HEK293 (cell line): Measurements from ENCODE around the gene RPS27.

Source experiments
- CTCF ChIA-PET: fragments of 350-600 bp; formaldehyde crosslinking; extraction: SDS; loops from one replicate; lab custom pipeline; 2021; ENCODE audit warnings: antibody characterized with exemption; lab: Yijun Ruan, JAX
- POLR2A ChIA-PET: fragments of 300-600 bp; formaldehyde crosslinking; extraction: SDS; loops from one replicate; lab custom pipeline; 2020; ENCODE audit warnings: antibody characterized with exemption, inconsistent platforms; lab: Yijun Ruan, JAX
- H3K27ac ChIP-seq: fragments of 200-500 bp; sonication (Bioruptor generic); 2 replicates; pipeline ENCODE4 v1.5.1; 2014; ENCODE audit warnings: low read depth, low read length, control low read depth, inconsistent platforms; ENCODE audit errors: extremely low read depth
- H3K36me3 ChIP-seq, 2 experiments: fragments of 200-500 bp in 1 of 2; sonication (Bioruptor generic) in 1 of 2; 1 replicate in 1 of 2; 2 replicates in 1 of 2; pipeline ENCODE4 v1.5.1; 2014 to 2017; ENCODE audit warnings: inconsistent platforms in 2 of 2, low read length in 2 of 2; ENCODE audit not compliant: control insufficient read depth in 2 of 2, insufficient read depth in 1 of 2
- H3K4me1 ChIP-seq: fragments of 200-500 bp; sonication (Bioruptor generic); 2 replicates; pipeline ENCODE4 v1.5.1; 2014; ENCODE audit warnings: mild to moderate bottlenecking, low read length, inconsistent platforms; ENCODE audit not compliant: control insufficient read depth, insufficient read depth
- H3K4me3 ChIP-seq: 2 replicates; pipeline ENCODE4 v1.5.1; 2011; ENCODE audit warnings: low read depth, mild to moderate bottlenecking, control low read depth, low read length, moderate library complexity
- H3K9me3 ChIP-seq: fragments of 200-500 bp; sonication (Bioruptor generic); 2 replicates; pipeline ENCODE4 v1.5.1; 2014; ENCODE audit warnings: low read depth, low read length, inconsistent platforms; ENCODE audit not compliant: control insufficient read depth, insufficient read depth
- AEBP2 ChIP-seq: fragments of 450-650 bp; formaldehyde crosslinking; IDR thresholded peaks from 2 replicates; pipeline ENCODE4 v1.5.1; 2016; ENCODE audit warnings: missing biosample characterization, missing genetic modification characterization, borderline replicate concordance
- GLIS1 ChIP-seq: fragments of 450-650 bp; formaldehyde crosslinking; IDR thresholded peaks from 2 replicates; pipeline ENCODE4 v1.5.1; 2016; ENCODE audit warnings: missing biosample characterization, missing genetic modification characterization
- MEIS1 ChIP-seq: sonication (generic); formaldehyde crosslinking; IDR thresholded peaks from 2 replicates; pipeline ENCODE4 v1.8.1; 2022; ENCODE audit warnings: missing genetic modification reagents, mild to moderate bottlenecking, borderline replicate concordance
- TRIM28 ChIP-seq: IDR thresholded peaks from 2 replicates; pipeline ENCODE4 v1.6.1; 2011; ENCODE audit warnings: low read length, control low read depth, borderline replicate concordance
- ZFHX2 ChIP-seq: fragments of 450-650 bp; formaldehyde crosslinking; conservative IDR thresholded peaks from 2 replicates; pipeline ENCODE4 v1.5.1; 2016; ENCODE audit warnings: missing biosample characterization, missing genetic modification characterization
- ZNF140 ChIP-seq: fragments of 450-650 bp; formaldehyde crosslinking; IDR thresholded peaks from 2 replicates; pipeline ENCODE4 v1.5.1; 2016; ENCODE audit warnings: missing biosample characterization, missing genetic modification characterization
- ZNF155 ChIP-seq: fragments of 450-650 bp; formaldehyde crosslinking; IDR thresholded peaks from 2 replicates; pipeline ENCODE4 v1.5.1; 2016; ENCODE audit warnings: missing biosample characterization, missing genetic modification characterization
- ZNF223 ChIP-seq: fragments of 450-650 bp; formaldehyde crosslinking; IDR thresholded peaks from 2 replicates; pipeline ENCODE4 v1.5.1; 2016; ENCODE audit warnings: missing biosample characterization, missing genetic modification characterization
- ZNF24 ChIP-seq: fragments of 450-650 bp; formaldehyde crosslinking; IDR thresholded peaks from 2 replicates; pipeline ENCODE4 v1.5.1; 2016; ENCODE audit warnings: missing biosample characterization, missing genetic modification characterization
- ZNF280D ChIP-seq: fragments of 450-650 bp; formaldehyde crosslinking; IDR thresholded peaks from 2 replicates; pipeline ENCODE4 v1.5.1; 2016; ENCODE audit warnings: missing biosample characterization, missing genetic modification characterization
- ZNF391 ChIP-seq: fragments of 450-650 bp; formaldehyde crosslinking; IDR thresholded peaks from 2 replicates; pipeline ENCODE4 v1.5.1; 2016; ENCODE audit warnings: low read depth, missing biosample characterization, missing genetic modification characterization, borderline replicate concordance
- ZNF473 ChIP-seq: fragments of 450-650 bp; formaldehyde crosslinking; IDR thresholded peaks from 2 replicates; pipeline ENCODE4 v1.5.1; 2017; ENCODE audit warnings: missing biosample characterization, missing genetic modification characterization
- ZNF521 ChIP-seq: fragments of 450-650 bp; formaldehyde crosslinking; IDR thresholded peaks from 2 replicates; pipeline ENCODE4 v1.5.1; 2017; ENCODE audit warnings: missing biosample characterization, mild to moderate bottlenecking, missing genetic modification characterization
- ZNF544 ChIP-seq: fragments of 450-650 bp; formaldehyde crosslinking; IDR thresholded peaks from 2 replicates; pipeline ENCODE4 v1.5.0; 2017; ENCODE audit warnings: missing biosample characterization, missing genetic modification characterization
- ZNF585B ChIP-seq: fragments of 450-650 bp; formaldehyde crosslinking; IDR thresholded peaks from 2 replicates; pipeline ENCODE4 v1.5.1; 2016; ENCODE audit warnings: missing biosample characterization, missing genetic modification characterization
- ZNF610 ChIP-seq: fragments of 450-650 bp; formaldehyde crosslinking; IDR thresholded peaks from 2 replicates; pipeline ENCODE4 v1.5.1; 2016; ENCODE audit warnings: missing biosample characterization, missing genetic modification characterization, borderline replicate concordance
- ZNF670 ChIP-seq: fragments of 450-650 bp; formaldehyde crosslinking; IDR thresholded peaks from 2 replicates; pipeline ENCODE4 v1.5.1; 2016; ENCODE audit warnings: missing biosample characterization, missing genetic modification characterization, low read depth
- ZNF843 ChIP-seq: fragments of 450-650 bp; formaldehyde crosslinking; IDR thresholded peaks from 2 replicates; pipeline ENCODE4 v1.5.1; 2016; ENCODE audit warnings: missing biosample characterization, missing genetic modification characterization
- TF ChIP-seq, protein P1 (sequence below): fragments of 450-650 bp; formaldehyde crosslinking; IDR thresholded peaks from 2 replicates; pipeline ENCODE4 v1.5.1; 2016; ENCODE audit warnings: missing biosample characterization, missing genetic modification characterization
- TF ChIP-seq, protein P2 (sequence below): fragments of 450-650 bp; formaldehyde crosslinking; IDR thresholded peaks from 2 replicates; pipeline ENCODE4 v1.5.0; 2017; ENCODE audit warnings: missing biosample characterization, missing genetic modification characterization, borderline replicate concordance
- TF ChIP-seq, protein P3 (sequence below): fragments of 450-650 bp; formaldehyde crosslinking; IDR thresholded peaks from 2 replicates; pipeline ENCODE4 v1.5.1; 2016; ENCODE audit warnings: missing biosample characterization, missing genetic modification characterization, low read depth
- TF ChIP-seq, protein P4 (sequence below): fragments of 450-650 bp; IDR thresholded peaks from 2 replicates; pipeline ENCODE4 v1.5.1; 2018; ENCODE audit warnings: missing biosample characterization, missing genetic modification characterization

The RPS27 gene

GRCh38 chr1:153985341-153985912, 5.1 kb upstream of the RPS27 start (continued):
- no peak for TF ChIP-seq ZNF473 (tag by site-specific recombination)
- TF ChIP-seq, protein P1, sequence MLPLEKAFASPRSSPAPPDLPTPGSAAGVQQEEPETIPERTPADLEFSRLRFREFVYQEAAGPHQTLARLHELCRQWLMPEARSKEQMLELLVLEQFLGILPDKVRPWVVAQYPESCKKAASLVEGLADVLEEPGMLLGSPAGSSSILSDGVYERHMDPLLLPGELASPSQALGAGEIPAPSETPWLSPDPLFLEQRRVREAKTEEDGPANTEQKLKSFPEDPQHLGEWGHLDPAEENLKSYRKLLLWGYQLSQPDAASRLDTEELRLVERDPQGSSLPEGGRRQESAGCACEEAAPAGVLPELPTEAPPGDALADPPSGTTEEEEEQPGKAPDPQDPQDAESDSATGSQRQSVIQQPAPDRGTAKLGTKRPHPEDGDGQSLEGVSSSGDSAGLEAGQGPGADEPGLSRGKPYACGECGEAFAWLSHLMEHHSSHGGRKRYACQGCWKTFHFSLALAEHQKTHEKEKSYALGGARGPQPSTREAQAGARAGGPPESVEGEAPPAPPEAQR (tag by site-specific recombination): no peak
- no peak for TF ChIP-seq ZNF223 (tag by site-specific recombination)
- no peak for TF ChIP-seq ZNF610 (tag by site-specific recombination)
- no peak for TF ChIP-seq ZNF24
- no peak for TF ChIP-seq ZNF155 (tag by site-specific recombination)
- peak; percentile 15; the same call in 1 of the 2 replicates for TF ChIP-seq ZNF280D (tag by site-specific recombination)
- TF ChIP-seq, protein P2, sequence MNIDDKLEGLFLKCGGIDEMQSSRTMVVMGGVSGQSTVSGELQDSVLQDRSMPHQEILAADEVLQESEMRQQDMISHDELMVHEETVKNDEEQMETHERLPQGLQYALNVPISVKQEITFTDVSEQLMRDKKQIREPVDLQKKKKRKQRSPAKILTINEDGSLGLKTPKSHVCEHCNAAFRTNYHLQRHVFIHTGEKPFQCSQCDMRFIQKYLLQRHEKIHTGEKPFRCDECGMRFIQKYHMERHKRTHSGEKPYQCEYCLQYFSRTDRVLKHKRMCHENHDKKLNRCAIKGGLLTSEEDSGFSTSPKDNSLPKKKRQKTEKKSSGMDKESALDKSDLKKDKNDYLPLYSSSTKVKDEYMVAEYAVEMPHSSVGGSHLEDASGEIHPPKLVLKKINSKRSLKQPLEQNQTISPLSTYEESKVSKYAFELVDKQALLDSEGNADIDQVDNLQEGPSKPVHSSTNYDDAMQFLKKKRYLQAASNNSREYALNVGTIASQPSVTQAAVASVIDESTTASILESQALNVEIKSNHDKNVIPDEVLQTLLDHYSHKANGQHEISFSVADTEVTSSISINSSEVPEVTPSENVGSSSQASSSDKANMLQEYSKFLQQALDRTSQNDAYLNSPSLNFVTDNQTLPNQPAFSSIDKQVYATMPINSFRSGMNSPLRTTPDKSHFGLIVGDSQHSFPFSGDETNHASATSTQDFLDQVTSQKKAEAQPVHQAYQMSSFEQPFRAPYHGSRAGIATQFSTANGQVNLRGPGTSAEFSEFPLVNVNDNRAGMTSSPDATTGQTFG (tag by site-specific recombination): no peak
- TF ChIP-seq ZNF843 (tag by site-specific recombination): no peak
- TF ChIP-seq, protein P3, sequence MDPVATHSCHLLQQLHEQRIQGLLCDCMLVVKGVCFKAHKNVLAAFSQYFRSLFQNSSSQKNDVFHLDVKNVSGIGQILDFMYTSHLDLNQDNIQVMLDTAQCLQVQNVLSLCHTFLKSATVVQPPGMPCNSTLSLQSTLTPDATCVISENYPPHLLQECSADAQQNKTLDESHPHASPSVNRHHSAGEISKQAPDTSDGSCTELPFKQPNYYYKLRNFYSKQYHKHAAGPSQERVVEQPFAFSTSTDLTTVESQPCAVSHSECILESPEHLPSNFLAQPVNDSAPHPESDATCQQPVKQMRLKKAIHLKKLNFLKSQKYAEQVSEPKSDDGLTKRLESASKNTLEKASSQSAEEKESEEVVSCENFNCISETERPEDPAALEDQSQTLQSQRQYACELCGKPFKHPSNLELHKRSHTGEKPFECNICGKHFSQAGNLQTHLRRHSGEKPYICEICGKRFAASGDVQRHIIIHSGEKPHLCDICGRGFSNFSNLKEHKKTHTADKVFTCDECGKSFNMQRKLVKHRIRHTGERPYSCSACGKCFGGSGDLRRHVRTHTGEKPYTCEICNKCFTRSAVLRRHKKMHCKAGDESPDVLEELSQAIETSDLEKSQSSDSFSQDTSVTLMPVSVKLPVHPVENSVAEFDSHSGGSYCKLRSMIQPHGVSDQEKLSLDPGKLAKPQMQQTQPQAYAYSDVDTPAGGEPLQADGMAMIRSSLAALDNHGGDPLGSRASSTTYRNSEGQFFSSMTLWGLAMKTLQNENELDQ: no peak
- 0 out of 2 replicates have a peak, but pooled peaks have one; percentile 5 for TF ChIP-seq ZFHX2 (tag by site-specific recombination)
- no peak for TF ChIP-seq ZNF544
- TF ChIP-seq MEIS1: no peak
- no peak for TF ChIP-seq ZNF391 (tag by site-specific recombination)
- TF ChIP-seq ZNF140 (tag by site-specific recombination): no peak

- H3K27ac ChIP-seq: peak within 1 kb of the TSS; percentile 68
- H3K4me1 ChIP-seq: peaks cover 8% of the 10 kb centered on the region; the same call in 1 of the 2 replicates
- POLR2A ChIA-PET: interaction anchor here (0.6 to 6.3 kb wide), 10 partner anchors 9 to 327 kb away, joined by 3 to 114 read pairs (median 4); partner anchors contain the start of genes CREB3L4, CRTC2, DENND4B and INTS3
- no peaks in the 10 kb centered on the region for H3K9me3 ChIP-seq
- CTCF ChIA-PET: interaction anchor here (0.6 to 4.3 kb wide), 54 partner anchors 8 to 675 kb away, joined by 3 to 46 read pairs (median 5); partner anchors contain the start of genes CHTOP, CREB3L4, CRTC2 and DENND4B
- H3K4me3 ChIP-seq: peak within 1 kb of the TSS; percentile 59
- peaks cover 7 to 32% of the 10 kb centered on the region in 2 experiments for H3K36me3 ChIP-seq
- TF ChIP-seq TRIM28 (no peak), AEBP2 (tag by site-specific recombination) (no peak), ZNF585B (tag by site-specific recombination) (no peak), ZNF521 (tag by site-specific recombination) (no peak), ZNF670 (tag by site-specific recombination) (no peak), GLIS1 (tag by site-specific recombination) (0 out of 2 replicates have a peak, but pooled peaks have one; percentile 16)
- TF ChIP-seq, protein P4, sequence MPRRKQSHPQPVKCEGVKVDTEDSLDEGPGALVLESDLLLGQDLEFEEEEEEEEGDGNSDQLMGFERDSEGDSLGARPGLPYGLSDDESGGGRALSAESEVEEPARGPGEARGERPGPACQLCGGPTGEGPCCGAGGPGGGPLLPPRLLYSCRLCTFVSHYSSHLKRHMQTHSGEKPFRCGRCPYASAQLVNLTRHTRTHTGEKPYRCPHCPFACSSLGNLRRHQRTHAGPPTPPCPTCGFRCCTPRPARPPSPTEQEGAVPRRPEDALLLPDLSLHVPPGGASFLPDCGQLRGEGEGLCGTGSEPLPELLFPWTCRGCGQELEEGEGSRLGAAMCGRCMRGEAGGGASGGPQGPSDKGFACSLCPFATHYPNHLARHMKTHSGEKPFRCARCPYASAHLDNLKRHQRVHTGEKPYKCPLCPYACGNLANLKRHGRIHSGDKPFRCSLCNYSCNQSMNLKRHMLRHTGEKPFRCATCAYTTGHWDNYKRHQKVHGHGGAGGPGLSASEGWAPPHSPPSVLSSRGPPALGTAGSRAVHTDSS: no peak
These were observed 4.4 kb upstream of the RPS27 start, which contains the start of gene RAB13 for GRCh38 chr1:153985941-153986761. TSS of gene RAB13 (minus strand) at chr1:153986339. CDS start at chr1:153986236, 103 bp downstream.
